ENCODE measurements around the gene INPP5A. TPM values are rescaled to one million over a fixed set of nuclear protein-coding genes. Genes with fewer than 3 reads are reported as not detected.
"Not testable (repeated sequence)": the region's sequence is repeated elsewhere in the genome, so short reads cannot be mapped to it uniquely, and the experiment has no call there.

INPP5A gene
- total and polyA plus RNA-seq, 2 of the 13 experiments (the other 11 are each of a cell fraction or from before 2014, with no cell fraction given) = 17.5 to 37.9 TPM

- no peak overlapping the region for H3K9ac ChIP-seq (ENCODE audit: insufficient read depth, low read depth, low read length)
- no peak overlapping the region for H3K4me3 ChIP-seq (replicated peaks in 1 of 3; ENCODE audit: insufficient read depth in 1 of 3, low read depth in 2 of 3, low read length in 3 of 3)
- peaks cover 3% of the 10 kb centered on the region for H3K79me2 ChIP-seq (ENCODE audit: insufficient read depth, low read length)
- peaks cover 24% of the 10 kb centered on the region; the same call in 1 of the 2 replicates for H4K20me1 ChIP-seq (ENCODE audit: insufficient read depth, low read length)
- WGBS (ENCODE audit: low lambda C conversion rate) = 36% methylated on average over 7 of the region's 7 CpGs
- H3K4me2 ChIP-seq (ENCODE audit: low read depth, low read length) = peak overlapping the region; percentile 34; the same call in 1 of the 2 replicates
- CTCF ChIA-PET (ENCODE audit: low intra/inter-chr PET ratio, low total read pairs) = no interaction called here
- FAIRE-seq = no peak
- H3K9me3 ChIP-seq (ENCODE audit: low read length) = no peaks in the 10 kb centered on the region
- POLR2A ChIA-PET = interaction anchor here (1.2 kb wide), 1 partner anchor 19 kb away, joined by 7 read pairs; no protein-coding TSS in a partner anchor
- BruUV-seq (replicated peaks) = no TSS peak
- in situ Hi-C loops (cut with HindIII; ENCODE audit: extremely low pct_ligation_motif_present, low pct_unique_long_range_greater_than_20kb) (no loop called here), intact Hi-C loops (cut with micrococcal nuclease; ENCODE audit: unreplicated experiment) (loop anchor here (5.0 kb wide), 1 partner anchor 65 kb away; no protein-coding TSS in a partner anchor)
- H3K27ac ChIP-seq (ENCODE audit: extremely low read length, insufficient read depth, low read length) = no peak overlapping the region
- no peak overlapping the region for H2AFZ ChIP-seq (ENCODE audit: low read length)
- DNase-seq (ENCODE audit: low spot score) = no peak
- H3K36me3 ChIP-seq (replicated peaks in 1 of 2; ENCODE audit: control insufficient read depth in 1 of 2, insufficient read depth in 2 of 2, low read length in 2 of 2) = no peaks in the 10 kb centered on the region
- H3K27me3 ChIP-seq (ENCODE audit: control insufficient read depth in 1 of 2, insufficient read depth in 2 of 2, low read length in 2 of 2) = no peaks in the 10 kb centered on the region
- peak; percentile 16 for ATAC-seq
- H3K4me1 ChIP-seq (ENCODE audit: insufficient read depth, low read length) = peaks cover 40% of the 10 kb centered on the region
- TF ChIP-seq TOE1 (CRISPR knock-in tag; IDR thresholded peaks at IDR 0.05) (no peak), SP2 (CRISPR knock-in tag; IDR thresholded peaks at IDR 0.05) (no peak), MYNN (CRISPR knock-in tag; IDR thresholded peaks at IDR 0.05; ENCODE audit: low read depth) (no peak), PHF20 (CRISPR knock-in tag; IDR thresholded peaks at IDR 0.05) (no peak), ZNF616 (CRISPR knock-in tag; IDR thresholded peaks at IDR 0.05; ENCODE audit: low read depth) (no peak), ZNF160 (CRISPR knock-in tag; IDR thresholded peaks at IDR 0.05) (no peak), HIC2 (CRISPR knock-in tag; IDR thresholded peaks at IDR 0.05; ENCODE audit: low read depth) (no peak), NCOR1 (IDR thresholded peaks at IDR 0.05; ENCODE audit: borderline replicate concordance, low read length) (no peak)
Measured at GRCh38 chr10:132572545-132572937, 35.0 kb downstream of the INPP5A start.

GRCh38 chr10:132572946-132573345, 35.4 kb downstream of the INPP5A start:
- H3K4me3 ChIP-seq (replicated peaks in 1 of 3; ENCODE audit: insufficient read depth in 1 of 3, low read depth in 2 of 3, low read length in 3 of 3); DNase-seq (ENCODE audit: low spot score); H3K79me2 ChIP-seq (ENCODE audit: insufficient read depth, low read length); ATAC-seq; POLR2A ChIA-PET; H3K4me2 ChIP-seq (ENCODE audit: low read depth, low read length); CTCF ChIA-PET (ENCODE audit: low intra/inter-chr PET ratio, low total read pairs); H3K36me3 ChIP-seq (replicated peaks in 1 of 2; ENCODE audit: control insufficient read depth in 1 of 2, insufficient read depth in 2 of 2, low read length in 2 of 2); in situ Hi-C loops (cut with HindIII; ENCODE audit: extremely low pct_ligation_motif_present, low pct_unique_long_range_greater_than_20kb); H3K9ac ChIP-seq (ENCODE audit: insufficient read depth, low read depth, low read length); H2AFZ ChIP-seq (ENCODE audit: low read length); FAIRE-seq; H3K9me3 ChIP-seq (ENCODE audit: low read length); BruUV-seq (replicated peaks); H3K27me3 ChIP-seq (ENCODE audit: control insufficient read depth in 1 of 2, insufficient read depth in 2 of 2, low read length in 2 of 2); H3K27ac ChIP-seq (ENCODE audit: extremely low read length, insufficient read depth, low read length): not testable (repeated sequence)
- intact Hi-C loops (cut with micrococcal nuclease; ENCODE audit: unreplicated experiment) = loop anchor here (5.0 kb wide), 1 partner anchor 64 kb away; no protein-coding TSS in a partner anchor
- peaks cover 24% of the 10 kb centered on the region; the same call in 1 of the 2 replicates for H4K20me1 ChIP-seq (ENCODE audit: insufficient read depth, low read length)
- 97% methylated on average over 12 of the region's 12 CpGs for WGBS (ENCODE audit: low lambda C conversion rate)
- H3K4me1 ChIP-seq (ENCODE audit: insufficient read depth, low read length) = peaks cover 40% of the 10 kb centered on the region

All from HepG2 (cell line).